ENCODE results near the gene ZSCAN5C.
"Not testable (repeated sequence)": the region's sequence is repeated elsewhere in the genome, so short reads cannot be mapped to it uniquely, and the experiment has no call there.

Gene ZSCAN5C

GRCh38 chr19:56193981-56194640, 8.0 kb upstream of the ZSCAN5C start:
- no peak for DNase-seq

GRCh38 chr19:56197646-56198045, 4.4 kb upstream of the ZSCAN5C start, which contains the start of gene ZSCAN5B:
TSS of gene ZSCAN5B (minus strand) at chr19:56197783. CDS start at chr19:56193052, 4,731 bp downstream.
- not testable (repeated sequence) for DNase-seq

- no peak for DNase-seq
These were observed 2.4 kb upstream of the ZSCAN5C start for GRCh38 chr19:56199687-56200086.

- not testable (repeated sequence) for DNase-seq
These were observed 5.5 kb downstream of the ZSCAN5C start for GRCh38 chr19:56207581-56207980.

DNA sequence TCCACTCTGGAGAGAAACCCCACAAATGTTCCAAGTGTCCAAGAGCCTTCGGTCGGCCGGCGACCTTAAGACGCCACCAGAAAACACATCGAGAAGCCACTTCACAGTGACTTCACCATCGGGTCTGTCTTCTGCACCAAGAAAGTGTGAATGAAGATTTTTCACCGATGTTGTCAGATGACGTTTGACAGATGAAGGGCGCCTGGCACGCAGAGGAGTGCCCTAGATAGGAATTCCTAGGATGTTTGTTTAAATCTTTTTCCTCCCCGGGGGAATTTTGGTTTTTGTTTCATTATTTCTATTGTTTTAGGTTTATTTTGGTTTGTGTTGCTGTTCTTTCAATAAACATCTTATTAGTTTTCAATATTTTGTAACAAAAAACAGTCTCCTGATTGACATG, 7.0 kb downstream of the ZSCAN5C start:
- DNase-seq = no peak

DNA sequence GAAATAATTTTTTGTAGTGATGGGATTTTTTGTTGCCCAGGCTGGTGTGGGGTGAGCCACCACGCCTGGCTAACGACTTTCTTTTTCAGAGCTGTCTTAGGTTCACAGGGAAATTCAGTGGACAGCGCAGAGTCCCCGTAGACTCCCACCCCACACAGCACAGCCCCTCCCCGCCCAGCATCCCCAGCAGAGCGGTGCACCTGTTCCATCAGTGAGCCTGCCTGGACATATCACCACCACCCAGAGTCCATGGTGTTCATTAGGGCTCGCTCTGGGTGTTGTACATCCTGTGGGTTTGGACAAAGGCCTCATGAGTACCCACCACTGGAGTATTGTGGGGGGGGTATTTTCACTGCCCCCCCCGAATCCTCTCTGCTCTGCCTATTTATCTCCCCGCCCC, 8.0 kb downstream of the ZSCAN5C start:
- DNase-seq = not testable (repeated sequence)

- no peak for DNase-seq
These were observed 9.6 kb downstream of the ZSCAN5C start for GRCh38 chr19:56211718-56212117.

GRCh38 chr19:56217039-56217949, 15.2 kb downstream of the ZSCAN5C start:
- peak in 4 of 14 donors; percentile 6 to 11 (median 8) for DNase-seq

GRCh38 chr19:56218961-56219360, 16.9 kb downstream of the ZSCAN5C start:
- no peak for DNase-seq

DNA sequence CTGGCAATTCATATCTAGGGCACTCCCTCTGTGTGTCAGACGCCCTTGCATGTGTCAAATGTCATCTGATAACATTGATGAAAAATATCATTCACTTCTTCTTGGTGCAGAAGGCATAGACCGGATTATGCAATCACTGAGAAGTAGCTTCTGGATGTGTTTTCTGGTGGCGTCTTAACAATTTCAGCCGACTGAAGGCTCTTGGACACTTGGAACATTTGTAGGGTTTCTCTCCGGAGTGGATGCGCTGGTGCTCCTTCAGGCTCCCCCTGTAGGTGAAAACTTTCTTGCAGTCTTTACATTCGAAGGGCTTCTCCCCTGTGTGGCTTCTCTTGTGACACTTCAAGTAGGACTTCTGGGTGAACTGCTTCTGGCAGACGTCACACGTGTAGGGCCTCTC, 19.4 kb downstream of the ZSCAN5C start:
- not testable (repeated sequence) for DNase-seq

DNA sequence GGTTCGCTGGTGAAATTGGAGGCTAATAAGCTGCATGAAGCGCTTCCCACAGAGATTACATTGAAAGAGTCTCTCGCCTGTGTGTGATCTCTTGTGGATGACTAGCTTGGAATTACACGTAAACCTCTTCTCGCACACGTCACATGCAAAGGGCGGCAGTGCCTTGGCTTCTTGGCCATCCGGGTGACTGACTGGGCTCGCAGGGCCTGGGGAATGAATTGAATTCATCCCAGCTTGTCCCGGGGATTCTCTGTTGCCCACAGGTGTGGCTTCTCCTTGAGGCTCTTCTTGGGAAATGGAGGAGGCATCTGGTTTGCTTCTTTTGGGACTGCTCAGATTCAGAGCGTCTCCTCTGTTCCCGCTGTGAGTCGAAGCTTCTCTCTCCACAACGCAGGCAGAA, 19.8 kb downstream of the ZSCAN5C start:
- DNase-seq = no peak

GRCh38 chr19:56222901-56223300, 20.8 kb downstream of the ZSCAN5C start:
- no peak for DNase-seq

DNA sequence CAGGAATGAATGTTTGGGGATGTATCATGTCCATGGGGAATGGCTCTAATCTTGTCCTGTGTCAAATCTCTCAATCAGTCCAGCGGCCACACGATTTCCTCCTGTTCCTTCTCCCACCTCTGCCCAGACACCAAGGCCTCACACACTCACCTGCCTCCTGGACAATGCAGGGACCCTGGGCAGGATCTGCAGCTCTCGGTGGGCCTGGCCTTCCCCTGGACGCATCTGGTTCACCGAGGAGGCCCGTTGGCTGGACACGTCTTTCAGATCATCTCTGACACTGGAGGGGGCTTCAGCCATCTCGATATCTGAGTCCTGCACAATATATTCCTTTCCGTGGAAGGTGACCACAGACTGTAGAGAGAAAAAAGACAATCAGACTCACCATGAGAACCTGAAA, 21.4 kb downstream of the ZSCAN5C start:
- no peak for DNase-seq

DNA sequence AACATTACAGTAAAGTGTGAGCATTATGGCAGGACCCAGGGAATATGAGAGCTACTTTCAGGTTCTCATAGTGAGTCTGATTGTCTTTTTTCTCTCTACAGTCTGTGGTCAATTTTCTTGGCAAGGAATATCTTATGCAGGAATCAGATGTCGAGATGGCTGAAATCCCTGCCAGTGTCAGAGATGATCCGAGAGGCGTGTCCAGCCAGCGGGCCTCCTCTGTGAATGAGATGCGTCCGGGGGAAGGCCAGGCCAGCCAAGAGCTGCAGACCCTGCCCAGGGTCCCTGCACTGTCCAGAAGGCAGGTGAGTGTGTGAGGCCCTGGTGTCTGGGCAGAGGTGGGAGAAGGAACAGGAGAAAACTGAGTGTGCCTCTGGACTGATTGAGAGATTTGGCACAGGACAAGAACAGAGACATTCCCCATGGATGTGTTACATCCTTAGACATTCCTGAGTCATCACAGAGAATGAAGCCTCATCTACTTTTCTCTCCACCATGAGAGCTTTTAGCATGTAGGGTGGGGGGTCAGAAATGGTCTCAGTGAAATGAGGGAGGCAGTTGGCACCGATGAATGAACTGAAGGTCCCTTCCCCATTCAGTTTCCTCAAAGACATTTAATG, 43.2 kb downstream of the ZSCAN5C start:
- no peak for DNase-seq

- DNase-seq = not testable (repeated sequence)
These were observed 43.7 kb downstream of the ZSCAN5C start for GRCh38 chr19:56245764-56246163.

GRCh38 chr19:56248736-56249338, 46.8 kb downstream of the ZSCAN5C start:
- not testable (repeated sequence) for DNase-seq

- peak in 8 of 14 donors; percentile 1 to 30 (median 8) for DNase-seq
These were observed 50.8 kb downstream of the ZSCAN5C start for GRCh38 chr19:56252699-56253422.

DNA sequence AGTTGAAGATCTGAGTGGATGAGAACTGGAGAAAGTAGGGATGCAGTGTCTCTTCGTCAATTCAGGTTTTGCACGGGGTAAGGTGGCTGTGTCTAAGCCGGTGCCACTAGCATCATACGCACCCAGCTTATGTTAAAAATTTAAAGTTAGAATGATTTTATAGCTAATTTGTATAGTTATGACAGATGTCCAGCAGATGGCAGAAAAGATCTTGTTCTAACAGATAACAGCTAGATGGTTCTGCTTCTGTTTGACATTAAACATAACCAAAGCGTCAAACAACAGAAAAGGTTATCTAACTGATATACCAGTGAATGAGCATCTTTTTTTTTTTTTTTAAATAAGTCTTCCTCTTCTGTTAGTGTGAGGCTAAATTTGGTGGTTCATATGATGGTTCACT, 51.7 kb downstream of the ZSCAN5C start:
- peak in 1 of 14 donors; percentile 49 for DNase-seq

GRCh38 chr19:56258272-56258671, 56.2 kb downstream of the ZSCAN5C start:
- DNase-seq = no peak
